Peyer's patch (tissue), 4 donors: Measurements from ENCODE around the gene ZFAND2A.

Source experiments
- CTCF ChIP-seq, 6 experiments: fragments of 450-650 bp in 4 of 6; fragments of 200-600 bp in 2 of 6; sonication (generic) in 1 of 6; IDR thresholded peaks; one replicate each; pipeline ENCODE4 v1.5.1; 2017 to 2019; ENCODE audit warnings: antibody characterized with exemption in 6 of 6, mild to moderate bottlenecking in 3 of 6, moderate library complexity in 1 of 6
- POLR2A ChIP-seq, 2 donors: fragments of 450-650 bp; IDR thresholded peaks; one replicate each; pipeline ENCODE4 v1.5.1; 2017; ENCODE audit warnings: antibody characterized with exemption in 2 of 2, mild to moderate bottlenecking in 2 of 2, moderate library complexity in 2 of 2

GRCh38 chr7:1137517-1138167, 22.4 kb downstream of the ZFAND2A start:
- TF ChIP-seq CTCF (IDR thresholded peaks at IDR 0.05) = no peak
- no peak for TF ChIP-seq POLR2A (IDR thresholded peaks at IDR 0.05)
